HepG2 (cell line): Measurements from ENCODE around the gene MAP4K3. TPM values are rescaled to one million over a fixed set of nuclear protein-coding genes. Genes with fewer than 3 reads are reported as not detected.
A peak's percentile ranks its signal among the peaks of the same experiment; 100 is the strongest.

Experiments used
- BCL6 ChIP-seq: IDR thresholded peaks from 2 replicates; pipeline ENCODE4 v1.6.1; 2016; ENCODE audit warnings: missing genetic modification reagents, missing compliant biosample characterization
- DNMT1 ChIP-seq: sonication (generic); formaldehyde crosslinking; IDR thresholded peaks from 2 replicates; pipeline ENCODE4 v1.5.1; 2020; ENCODE audit warnings: mild to moderate bottlenecking, missing genetic modification reagents
- ETV5 ChIP-seq: IDR thresholded peaks from 2 replicates; pipeline ENCODE4 v1.6.1; 2018; ENCODE audit warnings: missing biosample characterization, missing genetic modification reagents, inconsistent platforms, borderline replicate concordance
- GMEB1 ChIP-seq: sonication (generic); formaldehyde crosslinking; IDR thresholded peaks from 2 replicates; pipeline ENCODE4 v1.5.1; 2020; ENCODE audit warnings: missing genetic modification reagents, mild to moderate bottlenecking, borderline replicate concordance
- ISX ChIP-seq: sonication (generic); formaldehyde crosslinking; conservative IDR thresholded peaks from 2 replicates; pipeline ENCODE4 v1.5.0; 2020; ENCODE audit warnings: missing genetic modification reagents
- NFE2L1 ChIP-seq: sonication (generic); formaldehyde crosslinking; IDR thresholded peaks from 2 replicates; pipeline ENCODE4 v1.4.0; 2020; ENCODE audit warnings: missing genetic modification reagents, mild to moderate bottlenecking, borderline replicate concordance
- RARG ChIP-seq: sonication (generic); formaldehyde crosslinking; IDR thresholded peaks from 2 replicates; pipeline ENCODE4 v1.4.0; 2020; ENCODE audit warnings: low read depth, mild to moderate bottlenecking, missing genetic modification reagents
- SMAD3 ChIP-seq: sonication (generic); formaldehyde crosslinking; IDR thresholded peaks from 2 replicates; pipeline ENCODE4 v1.4.0; 2020; ENCODE audit warnings: missing genetic modification reagents
- SOX6 ChIP-seq, 2 experiments: fragments of 450-650 bp in 1 of 2; sonication (generic) in 1 of 2; formaldehyde crosslinking in 1 of 2; IDR thresholded peaks; 2 replicates each; pipeline versions ENCODE4 v1.4.0 to v1.6.1; 2017 to 2020; ENCODE audit warnings: antibody characterized with exemption in 1 of 2, mild to moderate bottlenecking in 1 of 2, missing genetic modification reagents in 1 of 2
- SPEN ChIP-seq: sonication (generic); formaldehyde crosslinking; IDR thresholded peaks from 2 replicates; pipeline ENCODE4 v1.5.1; 2020; ENCODE audit warnings: low read depth, mild to moderate bottlenecking, missing genetic modification reagents
- SRF ChIP-seq: IDR thresholded peaks from 2 replicates; pipeline ENCODE4 v1.6.1; 2011; ENCODE audit warnings: mild to moderate bottlenecking, low read depth, low read length, moderate library complexity
- SRY ChIP-seq: sonication (generic); formaldehyde crosslinking; IDR thresholded peaks from 2 replicates; pipeline ENCODE4 v1.8.0; 2022; ENCODE audit warnings: mild to moderate bottlenecking, missing genetic modification reagents
- SYNCRIP ChIP-seq: fragments of 200-400 bp; formaldehyde crosslinking; IDR thresholded peaks from 2 replicates; pipeline ENCODE4 v1.6.1; 2018; ENCODE audit warnings: mild to moderate bottlenecking, low read depth, low read length; ENCODE audit not compliant: insufficient read depth
- ZBTB20 ChIP-seq: sonication (generic); formaldehyde crosslinking; IDR thresholded peaks from 2 replicates; pipeline ENCODE4 v1.8.1; 2023; ENCODE audit warnings: missing genetic modification reagents, low read depth, mild to moderate bottlenecking, borderline replicate concordance
- ZC3H13 ChIP-seq: sonication (generic); formaldehyde crosslinking; IDR thresholded peaks from 2 replicates; pipeline ENCODE4 v1.8.1; 2023; ENCODE audit warnings: mild to moderate bottlenecking, missing genetic modification reagents, moderate library complexity
- ZNF253 ChIP-seq: sonication (generic); formaldehyde crosslinking; IDR thresholded peaks from 2 replicates; pipeline ENCODE4 v1.8.0; 2022; ENCODE audit warnings: mild to moderate bottlenecking, missing genetic modification reagents, borderline replicate concordance
- ZNF432 ChIP-seq: sonication (generic); formaldehyde crosslinking; IDR thresholded peaks from 2 replicates; pipeline ENCODE4 v1.5.0; 2020; ENCODE audit warnings: missing genetic modification reagents, mild to moderate bottlenecking, borderline replicate concordance
- ZNF501 ChIP-seq: sonication (generic); formaldehyde crosslinking; IDR thresholded peaks from 2 replicates; pipeline ENCODE4 v1.5.1; 2020; ENCODE audit warnings: mild to moderate bottlenecking, moderate library complexity, missing genetic modification reagents
- ZNF713 ChIP-seq: sonication (generic); formaldehyde crosslinking; IDR thresholded peaks from 2 replicates; pipeline ENCODE4 v1.4.0; 2020; ENCODE audit warnings: mild to moderate bottlenecking, missing genetic modification reagents
- ZNF749 ChIP-seq: sonication (generic); formaldehyde crosslinking; IDR thresholded peaks from 2 replicates; pipeline ENCODE4 v1.8.0; 2022; ENCODE audit warnings: mild to moderate bottlenecking, missing genetic modification reagents, moderate library complexity, borderline replicate concordance
- ZNF768 ChIP-seq: sonication (generic); formaldehyde crosslinking; IDR thresholded peaks from 2 replicates; pipeline ENCODE4 v1.4.0; 2020; ENCODE audit warnings: missing genetic modification reagents
- ZNF776 ChIP-seq: sonication (generic); formaldehyde crosslinking; IDR thresholded peaks from 2 replicates; pipeline ENCODE4 v1.4.0; 2020; ENCODE audit warnings: mild to moderate bottlenecking, missing genetic modification reagents
- polyA plus RNA-seq, 8 experiments: library from polyadenylated mRNA; depleted of rRNA in 3 of 8; stranded (reverse) in 7 of 8; unstranded in 1 of 8; fragments of >200 nt; fragmentation: Illumina TruSeq in 4 of 8; extraction: Trizol in 4 of 8; gene quantifications; 2 replicates each; pipeline versions ENCODE4 v1.2.1 to v1.2.3, GENCODE V29; 2011 to 2016; ENCODE audit warnings: low read depth in 4 of 8, missing spikeins in 1 of 8, mixed read lengths in 1 of 8; ENCODE audit not compliant: insufficient read depth in 1 of 8
- total RNA-seq, 5 experiments: library from RNA; depleted of rRNA; stranded (reverse); fragments of >200 nt; fragmentation: Illumina TruSeq; extraction: Trizol; gene quantifications; 2 replicates each; pipeline ENCODE4 v1.2.3, GENCODE V29; 2016; ENCODE audit warnings: low read depth in 1 of 5
- TF ChIP-seq, protein P1 (sequence below): sonication (generic); IDR thresholded peaks from 2 replicates; pipeline ENCODE4 v1.6.1; 2016; ENCODE audit warnings: low read depth, borderline replicate concordance
- TF ChIP-seq, protein P2 (sequence below): sonication (generic); formaldehyde crosslinking; IDR thresholded peaks from 2 replicates; pipeline ENCODE4 v1.4.0; 2020; ENCODE audit warnings: missing genetic modification reagents

The MAP4K3 gene
- total and polyA plus RNA-seq, 2 of the 13 experiments (the other 11 are each of a cell fraction or from before 2014, with no cell fraction given): 45.9 to 53.2 TPM

GRCh38 chr2:39435741-39436591, 1.1 kb downstream of the MAP4K3 start (continued):
- TF ChIP-seq, protein P1, sequence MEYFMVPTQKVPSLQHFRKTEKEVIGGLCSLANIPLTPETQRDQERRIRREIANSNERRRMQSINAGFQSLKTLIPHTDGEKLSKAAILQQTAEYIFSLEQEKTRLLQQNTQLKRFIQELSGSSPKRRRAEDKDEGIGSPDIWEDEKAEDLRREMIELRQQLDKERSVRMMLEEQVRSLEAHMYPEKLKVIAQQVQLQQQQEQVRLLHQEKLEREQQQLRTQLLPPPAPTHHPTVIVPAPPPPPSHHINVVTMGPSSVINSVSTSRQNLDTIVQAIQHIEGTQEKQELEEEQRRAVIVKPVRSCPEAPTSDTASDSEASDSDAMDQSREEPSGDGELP: no peak
- 0 out of 2 replicates have a peak, but pooled peaks have one; percentile 24 for TF ChIP-seq SMAD3 (CRISPR knock-in tag)
- TF ChIP-seq ZNF432 (CRISPR knock-in tag): no peak
- no peak for TF ChIP-seq SYNCRIP
- TF ChIP-seq ISX (CRISPR knock-in tag): no peak
- TF ChIP-seq SOX6 (IDR thresholded peaks at IDR 0.05): no peak
- TF ChIP-seq SOX6 (CRISPR knock-in tag; IDR thresholded peaks at IDR 0.05): 0 out of 2 replicates have a peak, but pooled peaks have one; percentile 52
- no peak for TF ChIP-seq BCL6 (CRISPR knock-in tag)
- peak; percentile 82; the same call in 1 of the 2 replicates for TF ChIP-seq ZNF501 (CRISPR knock-in tag)
- TF ChIP-seq ETV5 (CRISPR knock-in tag): no peak
- TF ChIP-seq ZNF749 (CRISPR knock-in tag): no peak
- TF ChIP-seq ZNF713 (CRISPR knock-in tag): no peak
- TF ChIP-seq SPEN (CRISPR knock-in tag): peak; percentile 42; the same call in 1 of the 2 replicates
- TF ChIP-seq ZBTB20 (CRISPR knock-in tag): no peak
- 0 out of 2 replicates have a peak, but pooled peaks have one; percentile 31 for TF ChIP-seq ZNF776 (CRISPR knock-in tag)
- TF ChIP-seq SRY (CRISPR knock-in tag): peak; percentile 77; the same call in 1 of the 2 replicates
- TF ChIP-seq ZNF768: 0 out of 2 replicates have a peak, but pooled peaks have one; percentile 9
- no peak for TF ChIP-seq SRF
- TF ChIP-seq ZC3H13 (CRISPR knock-in tag): no peak
- no peak; the same call in 1 of the 2 replicates for TF ChIP-seq ZNF253 (CRISPR knock-in tag)
- no peak for TF ChIP-seq RARG
- no peak for TF ChIP-seq DNMT1 (CRISPR knock-in tag)
- TF ChIP-seq, protein P2, sequence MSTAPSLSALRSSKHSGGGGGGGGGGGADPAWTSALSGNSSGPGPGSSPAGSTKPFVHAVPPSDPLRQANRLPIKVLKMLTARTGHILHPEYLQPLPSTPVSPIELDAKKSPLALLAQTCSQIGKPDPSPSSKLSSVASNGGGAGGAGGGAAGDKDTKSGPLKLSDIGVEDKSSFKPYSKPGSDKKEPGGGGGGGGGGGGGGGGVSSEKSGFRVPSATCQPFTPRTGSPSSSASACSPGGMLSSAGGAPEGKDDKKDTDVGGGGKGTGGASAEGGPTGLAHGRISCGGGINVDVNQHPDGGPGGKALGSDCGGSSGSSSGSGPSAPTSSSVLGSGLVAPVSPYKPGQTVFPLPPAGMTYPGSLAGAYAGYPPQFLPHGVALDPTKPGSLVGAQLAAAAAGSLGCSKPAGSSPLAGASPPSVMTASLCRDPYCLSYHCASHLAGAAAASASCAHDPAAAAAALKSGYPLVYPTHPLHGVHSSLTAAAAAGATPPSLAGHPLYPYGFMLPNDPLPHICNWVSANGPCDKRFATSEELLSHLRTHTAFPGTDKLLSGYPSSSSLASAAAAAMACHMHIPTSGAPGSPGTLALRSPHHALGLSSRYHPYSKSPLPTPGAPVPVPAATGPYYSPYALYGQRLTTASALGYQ (CRISPR knock-in tag): peak; percentile 50; the same call in 1 of the 2 replicates
- no peak for TF ChIP-seq GMEB1 (CRISPR knock-in tag)
- TF ChIP-seq NFE2L1 (CRISPR knock-in tag): no peak
